ENCODE data around the gene SSBP2.
A peak's percentile ranks its signal among the peaks of the same experiment; 100 is the strongest.

The SSBP2 gene

GRCh38 chr5:81773161-81773560 is 22.3 kb upstream of the SSBP2 start:
- H3K4me3 ChIP-seq (ENCODE audit: low read depth, low read length) = no peak overlapping the region
- no peak for TF ChIP-seq CTCF (IDR thresholded peaks at IDR 0.05; ENCODE audit: insufficient read depth, low read length, missing control alignments)
- ChIA-PET POLR2A (no interaction called here), CTCF (interaction anchor here (0.9 to 1.2 kb wide), 2 partner anchors 52 to 66 kb away, joined by 3 read pairs; no protein-coding TSS in a partner anchor)
- no peak for DNase-seq (ENCODE audit: low read depth, low spot score)

- no peak for DNase-seq (ENCODE audit: low read depth, low spot score)
- no peak overlapping the region for H3K4me3 ChIP-seq (ENCODE audit: low read depth, low read length)
- ChIA-PET POLR2A (no interaction called here), CTCF (interaction anchor here (0.6 kb wide), 1 partner anchor 262 kb away, joined by 3 read pairs; no protein-coding TSS in a partner anchor)
- no peak for TF ChIP-seq CTCF (IDR thresholded peaks at IDR 0.05; ENCODE audit: insufficient read depth, low read length, missing control alignments)
These were observed 21.6 kb upstream of the SSBP2 start for GRCh38 chr5:81772488-81772887.

- no peak overlapping the region; the same call in 1 of the 2 replicates for H3K4me3 ChIP-seq (ENCODE audit: low read depth, low read length)
- POLR2A ChIA-PET = interaction anchor here (0.7 to 1.0 kb wide), 4 partner anchors 9 to 15 kb away, joined by 3 to 5 read pairs (median 3); no protein-coding TSS in a partner anchor
- TF ChIP-seq CTCF (IDR thresholded peaks at IDR 0.05; ENCODE audit: insufficient read depth, low read length, missing control alignments) = no peak
- DNase-seq (ENCODE audit: low read depth, low spot score) = peak; percentile 69
- CTCF ChIA-PET = interaction anchor here (1.3 kb wide), 1 partner anchor 10 kb away, joined by 4 read pairs; no protein-coding TSS in a partner anchor
These were observed 18.1 kb upstream of the SSBP2 start for GRCh38 chr5:81768935-81769452.

- no peak for TF ChIP-seq CTCF (IDR thresholded peaks at IDR 0.05; ENCODE audit: insufficient read depth, low read length, missing control alignments)
- H3K4me3 ChIP-seq (ENCODE audit: low read depth, low read length) = no peak overlapping the region
- ChIA-PET POLR2A (no interaction called here), CTCF (interaction anchor here (0.5 kb wide), 1 partner anchor 395 kb away, joined by 4 read pairs; no protein-coding TSS in a partner anchor)
- DNase-seq (ENCODE audit: low read depth, low spot score) = no peak
These were observed 17.0 kb upstream of the SSBP2 start for GRCh38 chr5:81767938-81768337.

GRCh38 chr5:81767097-81767496 is 16.2 kb upstream of the SSBP2 start:
- ChIA-PET CTCF (interaction anchor here (0.5 kb wide), 1 partner anchor 396 kb away, joined by 4 read pairs; no protein-coding TSS in a partner anchor), POLR2A (no interaction called here)

GRCh38 chr5:81766611-81767010 is 15.7 kb upstream of the SSBP2 start:
- DNase-seq (ENCODE audit: low read depth, low spot score) = no peak
- ChIA-PET POLR2A (no interaction called here), CTCF (interaction anchor here (0.7 kb wide), 1 partner anchor 72 kb away, joined by 3 read pairs; no protein-coding TSS in a partner anchor)
- TF ChIP-seq CTCF (IDR thresholded peaks at IDR 0.05; ENCODE audit: insufficient read depth, low read length, missing control alignments) = no peak
- H3K4me3 ChIP-seq (ENCODE audit: low read depth, low read length) = no peak overlapping the region

More at GRCh38 chr5:81767097-81767496, 16.2 kb upstream of the SSBP2 start:
- no peak for TF ChIP-seq CTCF (IDR thresholded peaks at IDR 0.05; ENCODE audit: insufficient read depth, low read length, missing control alignments)
- DNase-seq (ENCODE audit: low read depth, low spot score) = no peak
- H3K4me3 ChIP-seq (ENCODE audit: low read depth, low read length) = no peak overlapping the region
